Measurements from ENCODE around the gene TTC39C. TPM values are rescaled to one million over a fixed set of nuclear protein-coding genes. Genes with fewer than 3 reads are reported as not detected.

The TTC39C gene
- total and polyA plus RNA-seq, 10 donors: 15.4 to 52.3 (median 29.3) TPM

DNA sequence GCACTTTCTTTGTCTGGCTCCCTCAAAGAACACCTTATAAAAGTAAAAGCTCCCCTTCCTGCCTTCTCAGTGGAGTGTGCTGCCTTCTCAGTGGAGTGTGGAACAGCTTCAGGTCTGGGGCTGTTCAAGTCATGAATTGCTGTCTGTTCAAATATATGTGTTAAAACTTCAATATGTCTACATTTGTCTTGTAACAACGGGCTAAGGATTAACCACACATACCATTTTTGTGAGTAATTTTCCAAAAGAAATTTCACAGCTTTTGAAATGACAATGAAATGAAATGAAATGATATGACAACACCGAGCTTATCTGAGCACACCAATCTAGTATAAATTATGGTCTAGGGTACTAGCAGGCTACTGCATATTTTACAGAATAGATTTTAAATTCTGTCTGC, 167.3 kb downstream of the TTC39C start:
- 70 to 87% (median 77%) methylated on average over 2 of the region's 2 CpGs for WGBS, 5 donors

More for the DNA sequence above, 167.3 kb downstream of the TTC39C start:
- no peak for DNase-seq
- Histone ChIP-seq H3K4me1 (peaks cover under 1 to 12% (median 7%) of the 10 kb centered on the region in 6 donors), H3K27me3 (replicated peaks in 1 of 7) (no peaks in the 10 kb centered on the region), H3K4me3 (no peak overlapping the region), H3K27ac (no peak overlapping the region), H3K36me3 (peaks cover 0 to 9% (median 0%) of the 10 kb centered on the region in 6 donors), H3K9me3 (no peaks in the 10 kb centered on the region)
- TF ChIP-seq POLR2A (IDR thresholded peaks at IDR 0.05) (no peak), POLR2AphosphoS5 (IDR thresholded peaks at IDR 0.05) (no peak)
- TF ChIP-seq, protein P1, sequence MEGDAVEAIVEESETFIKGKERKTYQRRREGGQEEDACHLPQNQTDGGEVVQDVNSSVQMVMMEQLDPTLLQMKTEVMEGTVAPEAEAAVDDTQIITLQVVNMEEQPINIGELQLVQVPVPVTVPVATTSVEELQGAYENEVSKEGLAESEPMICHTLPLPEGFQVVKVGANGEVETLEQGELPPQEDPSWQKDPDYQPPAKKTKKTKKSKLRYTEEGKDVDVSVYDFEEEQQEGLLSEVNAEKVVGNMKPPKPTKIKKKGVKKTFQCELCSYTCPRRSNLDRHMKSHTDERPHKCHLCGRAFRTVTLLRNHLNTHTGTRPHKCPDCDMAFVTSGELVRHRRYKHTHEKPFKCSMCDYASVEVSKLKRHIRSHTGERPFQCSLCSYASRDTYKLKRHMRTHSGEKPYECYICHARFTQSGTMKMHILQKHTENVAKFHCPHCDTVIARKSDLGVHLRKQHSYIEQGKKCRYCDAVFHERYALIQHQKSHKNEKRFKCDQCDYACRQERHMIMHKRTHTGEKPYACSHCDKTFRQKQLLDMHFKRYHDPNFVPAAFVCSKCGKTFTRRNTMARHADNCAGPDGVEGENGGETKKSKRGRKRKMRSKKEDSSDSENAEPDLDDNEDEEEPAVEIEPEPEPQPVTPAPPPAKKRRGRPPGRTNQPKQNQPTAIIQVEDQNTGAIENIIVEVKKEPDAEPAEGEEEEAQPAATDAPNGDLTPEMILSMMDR (IDR thresholded peaks at IDR 0.05 in 8 of 11, conservative IDR thresholded peaks at IDR 0.05 in 3 of 11): no peak
- intact Hi-C loops (cut with DNase I; ENCODE audit: low total_unique reads): no loop called here

Small RNA genes lying within 50 kb of the gene (small RNA-seq; reads per million reads assigned to genes)
- gene RF00017 (0 reads per million in 4 donors), gene RNA5SP452 (0.69 to 2.1 (median 1.7) reads per million in 4 donors), gene RNU5A-6P (0 to 0.15 (median 0.07) reads per million in 4 donors)

Other genes with a start within 250 kb of the TTC39C start
- gene CABYR, start 124.3 kb downstream of the TTC39C start, total RNA-seq: 1 to 10 TPM in 5 of 7 donors, under 1 TPM in 1, not detected in 1; 0.56 to 2.3 (median 1.3) TPM
- gene CABYR, start 124.3 kb downstream of the TTC39C start, polyA plus RNA-seq: 1 to 10 TPM; 1.4 to 2.2 (median 1.4) TPM